Measurements from ENCODE around the gene ZNF728. TPM values are rescaled to one million over a fixed set of nuclear protein-coding genes. Genes with fewer than 3 reads are reported as not detected.
"Not testable (repeated sequence)": the region's sequence is repeated elsewhere in the genome, so short reads cannot be mapped to it uniquely, and the experiment has no call there.

ZNF728 gene
- total and polyA plus RNA-seq, 3 experiments from 2014 or later: not detected

GRCh38 chr19:22975546-22976136, 27.3 kb downstream of the ZNF728 start:
- H3K4me1 ChIP-seq (ENCODE audit: insufficient read depth, low read length); H3K4me3 ChIP-seq (ENCODE audit: low read length); H3K27me3 Mint-ChIP-seq; H3K4me1 Mint-ChIP-seq; H3K36me3 ChIP-seq (ENCODE audit: insufficient read depth, low read length); DNase-seq; POLR2A ChIA-PET; H3K4me3 Mint-ChIP-seq; H3K27ac ChIP-seq (ENCODE audit: low read depth, low read length); CTCF ChIA-PET; H3K27me3 ChIP-seq (ENCODE audit: insufficient read depth, low read length, poor library complexity, severe bottlenecking); H3K27ac Mint-ChIP-seq: not testable (repeated sequence)
- peaks cover 55 to 75% (median 71%) of the 10 kb centered on the region in 5 donors for H3K9me3 Mint-ChIP-seq
- peaks cover 2 to 10% (median 7%) of the 10 kb centered on the region in 3 donors for H3K36me3 Mint-ChIP-seq
- peaks cover 29% of the 10 kb centered on the region for H3K9me3 ChIP-seq (ENCODE audit: low read length)

GRCh38 chr19:22945560-22945959, 57.4 kb downstream of the ZNF728 start:
- no peak overlapping the region for H3K27ac ChIP-seq (ENCODE audit: low read depth, low read length)
- POLR2A ChIA-PET: no interaction called here
- CTCF ChIA-PET: no interaction called here
- H3K27me3 Mint-ChIP-seq: no peaks in the 10 kb centered on the region
- H3K27ac Mint-ChIP-seq: no peak overlapping the region
- H3K36me3 Mint-ChIP-seq: peaks cover 0 to 4% (median 3%) of the 10 kb centered on the region in 3 donors
- peaks cover 27 to 64% (median 46%) of the 10 kb centered on the region in 5 donors for H3K9me3 Mint-ChIP-seq
- no peaks in the 10 kb centered on the region for H3K36me3 ChIP-seq (ENCODE audit: insufficient read depth, low read length)
- no peak for DNase-seq
- no peak overlapping the region for H3K4me3 ChIP-seq (ENCODE audit: low read length)
- peaks cover 17% of the 10 kb centered on the region for H3K9me3 ChIP-seq (ENCODE audit: low read length)
- no peaks in the 10 kb centered on the region for H3K27me3 ChIP-seq (ENCODE audit: insufficient read depth, low read length, poor library complexity, severe bottlenecking)
- H3K4me1 Mint-ChIP-seq: no peaks in the 10 kb centered on the region
- no peak overlapping the region for H3K4me3 Mint-ChIP-seq
- H3K4me1 ChIP-seq (ENCODE audit: insufficient read depth, low read length): no peaks in the 10 kb centered on the region

GRCh38 chr19:22935151-22935550, 67.8 kb downstream of the ZNF728 start:
- Mint-ChIP-seq H3K27ac (no peak overlapping the region), H3K27me3 (no peaks in the 10 kb centered on the region), H3K36me3 (peaks cover 0 to 2% (median 0%) of the 10 kb centered on the region in 3 donors), H3K4me1 (no peaks in the 10 kb centered on the region), H3K9me3 (peaks cover under 1 to 15% (median 8%) of the 10 kb centered on the region in 5 donors), H3K4me3 (no peak overlapping the region)
- no peak for DNase-seq
- ChIA-PET CTCF (no interaction called here), POLR2A (no interaction called here)
- Histone ChIP-seq H3K4me1 (ENCODE audit: insufficient read depth, low read length) (no peaks in the 10 kb centered on the region), H3K9me3 (ENCODE audit: low read length) (no peaks in the 10 kb centered on the region), H3K27ac (ENCODE audit: low read depth, low read length) (no peak overlapping the region), H3K4me3 (ENCODE audit: low read length) (no peak overlapping the region), H3K36me3 (ENCODE audit: insufficient read depth, low read length) (no peaks in the 10 kb centered on the region), H3K27me3 (ENCODE audit: insufficient read depth, low read length, poor library complexity, severe bottlenecking) (no peaks in the 10 kb centered on the region)

- H3K4me3 Mint-ChIP-seq; DNase-seq; H3K27ac Mint-ChIP-seq; H3K4me3 ChIP-seq (ENCODE audit: low read length); H3K4me1 Mint-ChIP-seq; H3K36me3 ChIP-seq (ENCODE audit: insufficient read depth, low read length); H3K9me3 ChIP-seq (ENCODE audit: low read length); H3K27me3 Mint-ChIP-seq; H3K36me3 Mint-ChIP-seq; H3K27ac ChIP-seq (ENCODE audit: low read depth, low read length); H3K27me3 ChIP-seq (ENCODE audit: insufficient read depth, low read length, poor library complexity, severe bottlenecking); POLR2A ChIA-PET; H3K4me1 ChIP-seq (ENCODE audit: insufficient read depth, low read length); CTCF ChIA-PET: not testable (repeated sequence)
- H3K9me3 Mint-ChIP-seq: peaks cover 4 to 21% (median 9%) of the 10 kb centered on the region in 5 donors
Measured at GRCh38 chr19:22927576-22927975, 75.4 kb downstream of the ZNF728 start.

- H3K36me3 Mint-ChIP-seq; H3K27ac Mint-ChIP-seq; H3K27ac ChIP-seq (ENCODE audit: low read depth, low read length); H3K27me3 Mint-ChIP-seq; H3K27me3 ChIP-seq (ENCODE audit: insufficient read depth, low read length, poor library complexity, severe bottlenecking); DNase-seq; H3K36me3 ChIP-seq (ENCODE audit: insufficient read depth, low read length); H3K4me1 ChIP-seq (ENCODE audit: insufficient read depth, low read length); H3K4me3 ChIP-seq (ENCODE audit: low read length); H3K9me3 ChIP-seq (ENCODE audit: low read length); H3K4me1 Mint-ChIP-seq; CTCF ChIA-PET; H3K4me3 Mint-ChIP-seq; POLR2A ChIA-PET: not testable (repeated sequence)
- H3K9me3 Mint-ChIP-seq: peaks cover 7 to 21% (median 15%) of the 10 kb centered on the region in 5 donors
Measured at GRCh38 chr19:22925181-22925580, 77.8 kb downstream of the ZNF728 start.

Other genes with a start within 250 kb of the ZNF728 start
- not detected for gene ZNF99, start 219.0 kb downstream of the ZNF728 start, total RNA-seq
- not detected for gene ZNF99, start 219.0 kb downstream of the ZNF728 start, polyA plus RNA-seq
- gene ZNF723, start 170.9 kb downstream of the ZNF728 start, total RNA-seq: not detected
- not detected for gene ZNF723, start 170.9 kb downstream of the ZNF728 start, polyA plus RNA-seq
- under 1 TPM; 0.51 to 0.57 TPM for gene ZNF730, start 113.8 kb upstream of the ZNF728 start, total RNA-seq
- not detected for gene ZNF730, start 113.8 kb upstream of the ZNF728 start, polyA plus RNA-seq
- 10 to 100 TPM; 10.7 to 11.3 TPM for gene ZNF724, start 247.2 kb upstream of the ZNF728 start, total RNA-seq
- gene ZNF724, start 247.2 kb upstream of the ZNF728 start, polyA plus RNA-seq: 0.85 TPM

Measured in CD8-positive, alpha-beta memory T cell (primary cell).